HG03025 (cell line): Measurements from ENCODE around the gene IFIH1.

Experiments
- ATAC-seq: cut with Tn5 transposase; IDR thresholded peaks from one replicate; pipeline ENCODE4 v1.9.1; 2021; ENCODE audit warnings: mild to moderate bottlenecking, moderate library complexity; ENCODE audit not compliant: unreplicated experiment, low FRiP score

The IFIH1 gene

GRCh38 chr2:162261032-162261945 is 57.2 kb downstream of the IFIH1 start:
- no peak for ATAC-seq

GRCh38 chr2:162258686-162259085 is 59.8 kb downstream of the IFIH1 start:
- no peak for ATAC-seq

DNA sequence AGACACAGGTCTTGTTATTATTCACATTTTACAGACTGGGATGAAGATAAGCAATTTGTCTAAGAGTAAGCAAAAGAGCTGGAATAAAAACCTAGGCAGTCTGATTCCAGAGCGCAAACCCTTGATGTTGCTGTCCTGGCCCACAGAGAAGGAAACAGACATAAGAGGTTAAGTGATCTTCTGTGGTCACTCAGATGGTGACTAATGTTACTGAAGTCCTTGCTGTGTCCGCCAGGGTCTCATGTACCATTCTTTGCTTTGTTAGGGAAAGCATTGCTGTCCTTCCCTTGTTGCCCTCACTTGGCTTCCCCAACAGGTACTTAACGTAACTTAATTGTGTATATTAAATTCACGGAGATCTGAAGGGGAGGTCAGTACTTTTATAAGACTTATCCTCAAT is 60.3 kb downstream of the IFIH1 start:
- no peak for ATAC-seq

DNA sequence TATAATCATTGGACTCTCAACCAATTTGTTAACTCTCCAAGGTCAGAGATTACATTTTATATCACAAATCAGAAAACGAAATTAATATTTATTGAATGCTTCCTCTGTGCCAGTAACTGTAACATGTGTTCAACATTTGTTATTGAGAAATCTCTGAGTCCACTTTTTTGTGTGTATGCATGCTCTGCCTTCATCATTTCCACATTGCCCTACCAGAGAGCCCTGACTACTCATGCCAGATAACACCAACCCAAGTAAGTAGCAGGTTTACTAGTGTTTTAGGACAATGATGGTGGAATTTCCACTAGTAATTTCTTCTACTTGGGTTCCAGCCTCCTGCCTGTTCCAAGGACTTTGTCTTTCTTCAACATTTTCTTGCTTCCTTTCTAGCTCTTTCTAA is 61.1 kb downstream of the IFIH1 start:
- ATAC-seq, result no peak

GRCh38 chr2:162256591-162256991 is 61.9 kb downstream of the IFIH1 start:
- no peak for ATAC-seq

DNA sequence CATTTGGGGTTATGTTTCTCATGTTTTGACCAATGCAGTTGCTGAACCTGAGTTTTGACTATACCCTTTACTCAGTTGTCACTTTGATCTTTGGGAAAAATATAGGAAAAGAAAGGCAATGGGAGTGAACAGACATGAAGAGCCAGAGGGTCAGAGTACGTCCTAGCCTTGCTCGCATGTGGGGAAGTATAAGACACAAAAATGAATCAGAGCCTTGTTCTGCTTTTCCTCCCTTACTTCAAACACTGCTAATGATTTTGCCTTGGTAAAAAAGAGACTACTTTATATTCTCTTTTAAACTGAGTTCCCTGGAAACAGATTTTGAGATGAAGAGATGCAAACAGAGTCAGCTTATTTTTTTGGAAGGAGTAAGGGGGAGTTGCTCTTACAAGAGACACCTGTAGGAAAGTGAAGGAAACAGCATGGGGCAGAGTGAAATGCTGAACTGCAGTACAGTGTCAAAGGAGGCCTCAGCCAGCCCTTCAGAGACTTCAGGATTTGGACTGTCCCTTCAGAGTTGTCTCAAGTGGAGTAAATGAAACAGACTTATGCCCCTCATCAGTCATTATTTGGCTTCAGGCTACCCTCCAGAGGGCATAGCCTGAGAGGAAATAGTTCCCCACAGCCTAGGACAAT is 64.1 kb downstream of the IFIH1 start:
- ATAC-seq, result no peak

GRCh38 chr2:162253435-162253834 is 65.0 kb downstream of the IFIH1 start:
- no peak for ATAC-seq

GRCh38 chr2:162252153-162252552 is 66.3 kb downstream of the IFIH1 start:
- no peak for ATAC-seq

DNA sequence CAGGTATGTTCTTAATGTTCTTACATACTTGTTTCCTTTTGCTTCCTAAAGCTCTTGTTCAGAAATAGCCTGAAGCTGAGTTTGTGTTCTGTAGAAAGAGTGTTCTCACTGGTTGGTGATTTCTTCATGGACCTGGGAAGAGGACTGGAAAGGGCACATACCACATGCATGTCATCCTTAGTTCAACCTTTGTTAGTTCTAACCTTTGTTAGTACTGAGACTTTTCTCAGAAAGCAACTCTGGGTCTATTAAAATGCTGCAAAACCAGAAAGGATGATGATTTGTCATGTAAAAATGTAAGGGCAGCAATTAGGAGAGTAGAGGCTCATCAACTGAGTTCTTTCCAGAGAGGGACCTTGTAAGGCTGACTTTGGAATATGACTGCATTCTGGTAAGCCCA is 72.7 kb downstream of the IFIH1 start:
- ATAC-seq, result no peak

GRCh38 chr2:162245061-162245460 is 73.4 kb downstream of the IFIH1 start:
- ATAC-seq, result no peak

DNA sequence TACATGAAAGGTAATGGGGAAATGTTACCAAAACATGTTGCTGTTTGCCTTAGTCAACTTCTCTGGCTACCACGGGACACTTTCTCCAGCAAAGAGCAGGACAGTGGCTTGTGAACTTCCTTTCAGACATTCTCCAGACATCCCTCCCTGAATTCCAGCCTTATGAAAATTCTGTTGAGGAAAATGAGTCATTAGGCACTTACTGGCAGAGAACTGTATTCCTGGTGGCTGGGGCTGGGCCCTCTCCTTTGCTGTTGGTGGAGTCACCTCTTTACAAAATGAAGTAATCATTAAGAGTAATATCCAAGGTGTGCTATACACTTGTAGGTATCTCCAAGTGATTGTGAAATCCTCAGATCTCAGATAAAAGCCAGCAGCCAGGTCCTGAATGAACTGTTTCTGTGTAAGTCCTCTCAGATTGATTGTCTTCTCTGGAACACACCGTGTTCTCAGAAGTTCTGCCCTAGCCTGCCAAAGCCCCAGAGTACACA is 73.9 kb downstream of the IFIH1 start:
- no peak for ATAC-seq

DNA sequence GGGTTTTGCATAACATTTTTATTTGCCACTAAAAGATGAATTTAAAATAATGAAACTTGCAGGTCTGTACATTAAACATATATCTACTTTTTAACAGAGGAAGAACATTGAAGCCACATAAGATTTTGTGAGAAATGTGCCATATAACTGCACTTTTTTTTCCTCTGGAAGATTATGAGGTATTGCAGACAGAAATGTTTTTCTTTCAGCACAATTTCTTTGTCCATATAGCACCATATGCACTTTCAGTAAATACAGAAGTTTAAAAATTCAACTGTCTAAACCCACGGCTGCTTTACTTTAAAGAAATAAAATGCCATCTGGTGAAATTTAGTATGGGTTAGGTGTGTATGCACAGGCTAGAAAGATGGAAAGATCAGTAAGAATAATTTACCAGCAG is 74.8 kb downstream of the IFIH1 start:
- ATAC-seq, result no peak

- no peak for ATAC-seq
Observed at GRCh38 chr2:162243294-162243693, 75.2 kb downstream of the IFIH1 start, which contains the start of gene FAP. FAP (minus strand) TSS chr2:162243445; CDS start chr2:162243327, 118 bp downstream.

DNA sequence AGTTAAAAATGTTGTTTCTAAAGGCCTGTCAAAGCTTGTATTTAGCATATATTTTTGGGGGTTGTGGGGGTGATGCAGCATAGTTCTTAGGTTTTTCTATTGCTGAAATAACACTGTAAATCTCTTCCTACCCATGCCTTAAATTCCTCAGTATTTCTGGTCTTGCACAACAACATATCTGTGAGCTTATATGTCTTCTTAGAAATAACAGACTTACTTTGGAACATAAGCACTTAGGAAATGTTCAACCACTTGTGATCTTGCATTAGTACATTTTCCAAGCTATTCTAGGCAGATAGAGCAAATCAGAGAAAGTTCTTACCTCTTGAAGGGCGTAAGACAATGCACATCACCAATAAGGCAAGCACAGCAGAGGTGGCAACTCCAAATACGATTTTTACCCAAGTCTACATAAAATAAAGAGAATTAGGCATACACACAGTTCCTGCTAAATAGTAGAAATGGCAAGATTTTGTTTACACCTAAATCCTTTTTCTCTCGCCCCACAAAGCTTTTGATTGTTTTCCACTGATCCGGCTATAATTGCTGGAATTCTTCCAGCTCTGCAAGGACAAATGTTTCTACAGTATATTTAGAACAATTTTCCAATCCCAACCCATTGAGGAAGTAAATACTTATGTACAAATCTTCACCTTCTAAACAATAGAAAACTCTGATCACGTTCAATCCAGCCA is 75.8 kb downstream of the IFIH1 start:
- ATAC-seq, result no peak

- ATAC-seq, result no peak
Observed at GRCh38 chr2:162241571-162241970, 76.9 kb downstream of the IFIH1 start.

DNA sequence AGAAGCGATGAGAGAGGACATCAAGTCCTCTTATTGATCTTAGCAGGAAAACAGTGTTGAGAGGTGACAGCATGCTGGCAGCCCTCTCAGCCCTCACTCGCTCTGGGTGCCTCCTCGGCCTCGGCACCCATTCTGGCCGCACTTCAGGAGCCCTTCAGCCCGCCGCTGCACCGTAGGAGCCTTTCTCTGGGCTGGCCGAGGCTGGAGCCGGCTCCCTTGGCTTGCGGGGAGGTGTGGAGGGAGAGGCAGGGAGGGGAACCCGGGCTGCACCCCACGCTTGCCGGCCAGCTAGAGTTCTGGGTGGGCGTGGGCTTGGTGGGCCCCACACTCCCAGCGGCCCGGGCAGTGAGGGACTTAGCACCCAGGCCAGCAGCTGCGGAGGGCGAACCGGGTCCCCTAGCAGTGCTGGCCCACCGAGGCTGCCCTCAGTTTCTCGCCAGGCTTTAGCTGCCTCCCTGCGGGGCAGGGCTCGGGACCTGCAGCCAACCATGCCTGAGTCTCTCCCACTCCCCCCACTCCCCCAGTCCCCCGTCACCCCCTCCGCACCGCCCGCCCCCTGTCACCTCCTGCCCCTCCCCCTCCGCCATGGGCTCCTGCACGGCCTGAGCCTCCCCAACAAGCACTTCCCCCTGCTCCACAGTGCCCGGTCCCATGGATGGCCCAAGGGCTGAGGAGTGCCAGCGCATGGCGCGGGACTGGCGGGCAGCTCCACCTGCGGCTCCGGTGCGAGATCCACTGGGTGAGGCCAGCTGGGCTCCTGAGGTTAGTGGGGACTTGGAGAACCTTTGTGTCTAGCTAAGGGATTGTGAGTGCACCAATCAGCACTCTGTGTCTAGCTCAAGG is 83.6 kb downstream of the IFIH1 start:
- ATAC-seq, result no peak

- ATAC-seq, result no peak
Observed at GRCh38 chr2:162233197-162233596, 85.3 kb downstream of the IFIH1 start.

GRCh38 chr2:162232671-162233070 is 85.8 kb downstream of the IFIH1 start:
- ATAC-seq, result no peak

DNA sequence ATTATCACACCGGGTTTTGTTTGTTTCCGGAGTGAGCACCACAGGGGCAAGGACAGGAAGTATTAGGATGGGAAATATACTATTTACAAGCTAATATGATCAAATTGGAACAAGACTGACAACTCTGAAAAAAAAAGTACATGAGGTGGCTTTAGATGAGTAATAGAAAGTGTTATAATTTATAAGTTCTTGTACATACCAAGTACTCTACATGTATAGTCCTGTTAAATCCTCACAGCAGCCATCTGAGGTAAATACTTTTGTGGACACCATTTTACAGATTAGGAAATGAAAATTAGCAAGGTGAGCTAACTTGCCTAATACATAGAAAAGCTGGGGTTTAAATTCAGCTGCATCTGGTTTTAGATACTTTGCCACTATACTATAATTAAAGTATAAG is 86.5 kb downstream of the IFIH1 start:
- ATAC-seq, result no peak

DNA sequence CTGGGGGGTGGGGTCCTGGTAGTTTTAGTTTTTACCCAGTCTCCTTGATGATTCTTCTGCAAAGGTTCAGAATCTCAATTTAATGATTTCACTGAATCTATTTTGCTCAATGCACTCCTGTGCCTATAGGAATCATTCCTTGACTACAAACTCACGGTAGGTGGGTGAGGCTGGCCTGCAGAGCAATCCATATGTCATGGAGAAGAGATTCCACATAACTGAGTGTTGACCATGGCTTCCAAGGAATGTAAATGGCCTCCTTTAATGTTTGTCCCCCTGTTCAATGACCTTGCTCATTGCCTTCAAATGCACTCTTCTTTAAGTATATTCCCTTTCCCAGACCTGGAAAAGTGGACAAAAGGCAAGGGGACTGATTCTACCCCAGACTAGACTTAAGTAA is 87.7 kb downstream of the IFIH1 start:
- ATAC-seq, result no peak
